LNCaP clone FGC (cell line): ENCODE measurements around the gene B3GALNT2.

ENCODE experiments used
- DNase-seq: peaks from one replicate; pipeline ENCODE4 v3.0.0-alpha.2; 2011; ENCODE audit warnings: low read depth
- H3K4me3 ChIP-seq: 2 replicates; pipeline ENCODE4 v1.5.1; 2011; ENCODE audit warnings: mild to moderate bottlenecking, low read depth, low read length, control low read depth
- TF ChIP-seq, protein P1 (sequence below): IDR thresholded peaks from 2 replicates; pipeline ENCODE4 v1.5.1; 2012; ENCODE audit warnings: mild to moderate bottlenecking; ENCODE audit not compliant: control insufficient read depth, insufficient read depth; ENCODE audit errors: extremely low read depth

Gene B3GALNT2

GRCh38 chr1:235450886-235451483 lies 53.3 kb downstream of the B3GALNT2 start:
- H3K4me3 ChIP-seq, result no peak overlapping the region
- TF ChIP-seq, protein P1, sequence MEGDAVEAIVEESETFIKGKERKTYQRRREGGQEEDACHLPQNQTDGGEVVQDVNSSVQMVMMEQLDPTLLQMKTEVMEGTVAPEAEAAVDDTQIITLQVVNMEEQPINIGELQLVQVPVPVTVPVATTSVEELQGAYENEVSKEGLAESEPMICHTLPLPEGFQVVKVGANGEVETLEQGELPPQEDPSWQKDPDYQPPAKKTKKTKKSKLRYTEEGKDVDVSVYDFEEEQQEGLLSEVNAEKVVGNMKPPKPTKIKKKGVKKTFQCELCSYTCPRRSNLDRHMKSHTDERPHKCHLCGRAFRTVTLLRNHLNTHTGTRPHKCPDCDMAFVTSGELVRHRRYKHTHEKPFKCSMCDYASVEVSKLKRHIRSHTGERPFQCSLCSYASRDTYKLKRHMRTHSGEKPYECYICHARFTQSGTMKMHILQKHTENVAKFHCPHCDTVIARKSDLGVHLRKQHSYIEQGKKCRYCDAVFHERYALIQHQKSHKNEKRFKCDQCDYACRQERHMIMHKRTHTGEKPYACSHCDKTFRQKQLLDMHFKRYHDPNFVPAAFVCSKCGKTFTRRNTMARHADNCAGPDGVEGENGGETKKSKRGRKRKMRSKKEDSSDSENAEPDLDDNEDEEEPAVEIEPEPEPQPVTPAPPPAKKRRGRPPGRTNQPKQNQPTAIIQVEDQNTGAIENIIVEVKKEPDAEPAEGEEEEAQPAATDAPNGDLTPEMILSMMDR, result no peak
- DNase-seq, result no peak

GRCh38 chr1:235450433-235450832 lies 53.8 kb downstream of the B3GALNT2 start:
- no peak overlapping the region for H3K4me3 ChIP-seq
- TF ChIP-seq, protein P1, result no peak
- DNase-seq, result no peak

- TF ChIP-seq, protein P1, result no peak
- no peak overlapping the region for H3K4me3 ChIP-seq
- DNase-seq, result no peak
Measured at GRCh38 chr1:235448616-235449015, 55.6 kb downstream of the B3GALNT2 start.

- H3K4me3 ChIP-seq, result no peak overlapping the region
- TF ChIP-seq, protein P1, result no peak
- no peak for DNase-seq
Measured at GRCh38 chr1:235442788-235443429, 61.3 kb downstream of the B3GALNT2 start.

- DNase-seq, result no peak
- H3K4me3 ChIP-seq, result no peak overlapping the region
- TF ChIP-seq, protein P1, result no peak
Measured at GRCh38 chr1:235441159-235441685, 63.0 kb downstream of the B3GALNT2 start.

- no peak for DNase-seq
- H3K4me3 ChIP-seq, result no peak overlapping the region
- TF ChIP-seq, protein P1, result no peak
Measured at GRCh38 chr1:235434001-235434400, 70.3 kb downstream of the B3GALNT2 start.
